Sigmoid colon (tissue), 7 donors: ENCODE measurements around the gene FXYD2. TPM values are rescaled to one million over a fixed set of nuclear protein-coding genes. Genes with fewer than 3 reads are reported as not detected.

Source experiments
- DNase-seq: peaks from one replicate; pipeline ENCODE4 v3.0.0-alpha.2; 2019
- H3K27ac ChIP-seq, 4 donors: fragments of 200-600 bp; sonication (generic); one replicate each; pipeline ENCODE4 v1.5.1; 2016 to 2019; ENCODE audit warnings: mild to moderate bottlenecking in 1 of 4
- H3K27me3 ChIP-seq, 3 donors: fragments of 200-600 bp; sonication (generic); one replicate each; pipeline ENCODE4 v1.5.1; 2019; ENCODE audit warnings: mild to moderate bottlenecking in 1 of 3
- H3K36me3 ChIP-seq, 4 donors: fragments of 200-600 bp; sonication (generic); one replicate each; pipeline ENCODE4 v1.5.1; 2016 to 2019
- H3K4me1 ChIP-seq, 4 donors: fragments of 200-600 bp; sonication (generic); one replicate each; pipeline ENCODE4 v1.5.1; 2017 to 2019
- H3K4me3 ChIP-seq, 4 donors: fragments of 200-600 bp; sonication (generic); one replicate each; pipeline ENCODE4 v1.5.1; 2017 to 2019; ENCODE audit warnings: mild to moderate bottlenecking in 2 of 4, moderate library complexity in 1 of 4
- H3K9me3 ChIP-seq, 4 donors: fragments of 200-600 bp in 3 of 4; sonication (generic) in 3 of 4; one replicate each; pipeline versions ENCODE4 v1.5.1 to v1.6.1; 2013 to 2019
- CTCF ChIP-seq, 4 experiments: fragments of 450-650 bp in 3 of 4; fragments of 200-600 bp in 1 of 4; IDR thresholded peaks; one replicate each; pipeline ENCODE4 v1.5.1; 2016 to 2019; ENCODE audit warnings: antibody characterized with exemption in 4 of 4, mild to moderate bottlenecking in 3 of 4, moderate library complexity in 2 of 4
- EP300 ChIP-seq, 4 donors: sonication (generic); formaldehyde crosslinking; IDR thresholded peaks; one replicate each; pipeline ENCODE4 v1.6.1; 2017; ENCODE audit warnings: antibody characterized with exemption in 4 of 4
- POLR2A ChIP-seq, 2 donors: fragments of 450-650 bp; IDR thresholded peaks; one replicate each; pipeline ENCODE4 v1.6.1; 2016; ENCODE audit warnings: antibody characterized with exemption in 2 of 2, mild to moderate bottlenecking in 2 of 2, moderate library complexity in 2 of 2
- POLR2AphosphoS5 ChIP-seq, 4 donors: sonication (generic); formaldehyde crosslinking; IDR thresholded peaks; one replicate each; pipeline ENCODE4 v1.6.1; 2017; ENCODE audit warnings: antibody characterized with exemption in 4 of 4
- WGBS, 2 donors: extraction: QIAGEN DNeasy Blood & Tissue Kit; methylation state at CpG; one replicate each; pipeline ENCODE4 v1.1.7; 2013; 5-methylcytosine and 5-hydroxymethylcytosine counted together
- intact Hi-C: fragments of 100-400 bp; cut with DNase I; formaldehyde crosslinking; loops from one replicate; pipeline ENCODE4 v1.15.1; 2023
- polyA plus RNA-seq, 3 donors: library from polyadenylated mRNA; stranded (reverse); fragments of 200-250 nt; gene quantifications; one replicate each; pipeline ENCODE4 v1.2.3, GENCODE V29; 2013
- total RNA-seq, 4 donors: library from RNA; depleted of rRNA; stranded (reverse); fragments of >200 nt; gene quantifications; one replicate each; pipeline ENCODE4 v1.1.0, GENCODE V29; 2016
- donor health status: healthy with polysubstance abuse.
- donor health status: Bipolar disorder and iron deficiency.
- donor health status: healthy.

Gene FXYD2
- total and polyA plus RNA-seq, 7 donors = 3.2 to 6.6 (median 4.2) TPM; not detected in 1

DNA sequence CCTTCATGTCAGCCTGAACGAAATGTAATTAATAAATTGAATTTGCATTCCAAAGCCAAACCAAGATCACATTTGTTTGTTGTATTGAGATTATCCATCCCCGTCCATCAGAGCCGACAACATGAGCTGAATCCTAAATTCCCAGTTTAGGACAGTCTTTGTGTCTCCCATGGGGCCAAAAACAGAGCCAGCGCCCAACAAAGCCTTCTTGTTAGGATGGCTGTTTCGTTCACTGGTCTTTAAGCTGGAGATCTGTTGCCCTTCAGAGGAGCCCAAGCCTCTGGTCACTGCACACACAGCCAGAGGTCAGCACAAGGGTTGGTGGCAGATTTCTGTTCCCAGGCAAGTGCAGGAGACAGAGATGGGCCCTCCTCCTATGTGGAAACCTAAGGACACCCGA, 53.3 kb downstream of the FXYD2 start:
- DNase-seq = no peak
- intact Hi-C loops = no loop called here
- H3K4me3 ChIP-seq = no peak overlapping the region
- no peaks in the 10 kb centered on the region for H3K4me1 ChIP-seq
- no peaks in the 10 kb centered on the region for H3K9me3 ChIP-seq
- no peaks in the 10 kb centered on the region for H3K27me3 ChIP-seq
- H3K27ac ChIP-seq = no peak overlapping the region
- no peaks in the 10 kb centered on the region for H3K36me3 ChIP-seq
- 92 to 93% methylated on average over 6 of the region's 6 CpGs for WGBS, 2 donors
- no peak for TF ChIP-seq EP300 (IDR thresholded peaks at IDR 0.05)
- TF ChIP-seq POLR2AphosphoS5 (IDR thresholded peaks at IDR 0.05) = no peak
- TF ChIP-seq POLR2A (IDR thresholded peaks at IDR 0.05) = no peak
- TF ChIP-seq CTCF (IDR thresholded peaks at IDR 0.05) = no peak

- H3K27ac ChIP-seq = no peak overlapping the region
- intact Hi-C loops = no loop called here
- H3K4me1 ChIP-seq = no peaks in the 10 kb centered on the region
- H3K27me3 ChIP-seq = no peaks in the 10 kb centered on the region
- TF ChIP-seq POLR2AphosphoS5 (IDR thresholded peaks at IDR 0.05) = no peak
- no peak for TF ChIP-seq CTCF (IDR thresholded peaks at IDR 0.05)
- no peaks in the 10 kb centered on the region for H3K9me3 ChIP-seq
- H3K4me3 ChIP-seq = no peak overlapping the region
- WGBS, 2 donors = 91 to 93% methylated on average over 4 of the region's 4 CpGs
- DNase-seq = no peak
- H3K36me3 ChIP-seq = no peaks in the 10 kb centered on the region
Measured at GRCh38 chr11:117770061-117770460, 54.5 kb downstream of the FXYD2 start.

Other genes with a start within 250 kb of the FXYD2 start
- gene DSCAML1, start 27.5 kb downstream of the FXYD2 start, total RNA-seq = 1 to 10 TPM; 1.1 to 7.5 (median 2.2) TPM
- 1 to 10 TPM in 1 of 3 donors, under 1 TPM in 2; under 0.01 to 1.2 (median 0.23) TPM for gene DSCAML1, start 27.5 kb downstream of the FXYD2 start, polyA plus RNA-seq
- gene FXYD6, start 51.9 kb upstream of the FXYD2 start, total RNA-seq = 100 to 1,000 TPM; 243 to 305 (median 271) TPM
- 10 to 100 TPM; 12.3 to 46.4 (median 31.2) TPM for gene FXYD6, start 51.9 kb upstream of the FXYD2 start, polyA plus RNA-seq
- not detected for gene TMPRSS13, start 104.7 kb upstream of the FXYD2 start, total RNA-seq
- 1 to 10 TPM in 2 of 3 donors, not detected in 1; 1.4 to 1.6 TPM for gene TMPRSS13, start 104.7 kb upstream of the FXYD2 start, polyA plus RNA-seq
- 10 to 100 TPM; 13.0 to 29.6 (median 15.3) TPM for gene IL10RA, start 161.7 kb upstream of the FXYD2 start, total RNA-seq
- 10 to 100 TPM in 1 of 3 donors, 1 to 10 TPM in 2; 4.2 to 27.1 (median 6.7) TPM for gene IL10RA, start 161.7 kb upstream of the FXYD2 start, polyA plus RNA-seq